Common myeloid progenitor, CD34-positive (primary cell): ENCODE data around the gene ADGRV1.

Experiments
- CTCF ChIA-PET: fragments of 350-600 bp; sonication (Branson Sonifier 250); formaldehyde crosslinking; loops from one replicate; lab custom pipeline; 2021; ENCODE audit warnings: antibody characterized with exemption; lab: Charles Lee
- POLR2A ChIA-PET: fragments of 350-600 bp; sonication (Branson Sonifier 250); formaldehyde crosslinking; loops from one replicate; lab custom pipeline; 2021; ENCODE audit warnings: antibody characterized with exemption; lab: Charles Lee
- DNase-seq, 3 donors: peaks; one replicate each; pipeline versions ENCODE4 v3.0.0 to v3.0.0-alpha.2; 2013
- H3K27ac ChIP-seq, 2 experiments: 1 replicate in 1 of 2; 2 replicates in 1 of 2; pipeline ENCODE4 v1.7.0; 2013; ENCODE audit warnings: inconsistent platforms in 2 of 2, low read length in 2 of 2, mild to moderate bottlenecking in 2 of 2, low read depth in 1 of 2, moderate library complexity in 1 of 2; ENCODE audit not compliant: severe bottlenecking in 2 of 2, insufficient read depth in 1 of 2, poor library complexity in 1 of 2
- H3K27me3 ChIP-seq, 5 experiments: replicated peaks in 2 of 5; 1 replicate in 3 of 5; 2 replicates in 2 of 5; pipeline versions ENCODE4 v1.6.1 to v1.7.0; 2013; ENCODE audit warnings: low read length in 4 of 5, mild to moderate bottlenecking in 2 of 5, moderate library complexity in 2 of 5, inconsistent platforms in 1 of 5; ENCODE audit not compliant: insufficient read depth in 5 of 5, control insufficient read depth in 4 of 5
- H3K36me3 ChIP-seq, 4 experiments: 1 replicate in 2 of 4; 2 replicates in 2 of 4; pipeline versions ENCODE4 v1.6.1 to v1.7.0; 2013; ENCODE audit warnings: low read length in 3 of 4, control low read depth in 1 of 4, mild to moderate bottlenecking in 1 of 4; ENCODE audit not compliant: control insufficient read depth in 4 of 4, insufficient read depth in 4 of 4
- H3K4me1 ChIP-seq, 4 experiments: 1 replicate in 3 of 4; 2 replicates in 1 of 4; pipeline versions ENCODE4 v1.6.1 to v1.7.1; 2013; ENCODE audit warnings: low read length in 3 of 4, mild to moderate bottlenecking in 3 of 4, control low read depth in 1 of 4, inconsistent platforms in 1 of 4, moderate library complexity in 1 of 4; ENCODE audit not compliant: control insufficient read depth in 4 of 4, insufficient read depth in 4 of 4; ENCODE audit errors: control extremely low read depth in 1 of 4
- H3K4me3 ChIP-seq, 7 experiments: 1 replicate in 4 of 7; 2 replicates in 3 of 7; pipeline versions ENCODE4 v1.5.1 to v1.7.0; 2013; ENCODE audit warnings: mild to moderate bottlenecking in 7 of 7, low read length in 6 of 7, moderate library complexity in 6 of 7, inconsistent platforms in 2 of 7, low read depth in 2 of 7, control low read depth in 1 of 7; ENCODE audit not compliant: insufficient read depth in 4 of 7, control insufficient read depth in 1 of 7; ENCODE audit errors: extremely low read depth in 1 of 7
- H3K9me3 ChIP-seq, 5 experiments: 1 replicate in 4 of 5; 2 replicates in 1 of 5; pipeline versions ENCODE4 v1.6.1 to v1.7.1; 2013; ENCODE audit warnings: low read length in 4 of 5, mild to moderate bottlenecking in 2 of 5, inconsistent platforms in 1 of 5, low read depth in 1 of 5, moderate library complexity in 1 of 5; ENCODE audit not compliant: control insufficient read depth in 4 of 5, insufficient read depth in 2 of 5; ENCODE audit errors: control extremely low read depth in 1 of 5
- WGBS: methylation state at CpG from one replicate; pipeline ENCODE4 v1.1.5; 2013; ENCODE audit not compliant: insufficient coverage; 5-methylcytosine and 5-hydroxymethylcytosine counted together

The ADGRV1 gene

DNA sequence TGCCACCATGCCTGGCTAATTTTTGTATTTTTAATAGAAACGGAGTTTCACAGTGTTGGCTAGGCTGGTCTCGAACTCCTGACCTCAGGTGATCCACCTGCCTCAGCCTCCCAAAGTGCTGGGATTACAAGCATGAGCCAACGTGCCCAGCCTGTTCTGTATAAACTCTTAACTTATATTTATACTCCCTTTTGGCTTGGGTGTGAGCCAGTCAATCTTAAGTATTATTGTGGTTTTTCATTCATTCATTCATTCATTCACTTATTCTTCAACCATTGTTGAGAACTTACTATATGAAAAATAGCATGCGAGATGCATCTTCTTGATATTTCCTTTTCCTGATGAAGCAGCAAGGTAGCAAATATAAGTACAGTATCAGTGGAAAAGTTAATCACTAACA, 132.9 kb downstream of the ADGRV1 start:
- Histone ChIP-seq H3K36me3 (no peaks in the 10 kb centered on the region), H3K9me3 (no peaks in the 10 kb centered on the region), H3K4me1 (peaks cover 2 to 12% (median 6%) of the 10 kb centered on the region in 4 experiments), H3K4me3 (no peak overlapping the region), H3K27me3 (no peaks in the 10 kb centered on the region), H3K27ac (no peak overlapping the region)
- DNase-seq = no peak
- ChIA-PET POLR2A (no interaction called here), CTCF (interaction anchor here (0.7 kb wide), 1 partner anchor 272 kb away, joined by 3 read pairs; no protein-coding TSS in a partner anchor)
- WGBS = 100% methylated on average over 2 of the region's 4 CpGs

DNA sequence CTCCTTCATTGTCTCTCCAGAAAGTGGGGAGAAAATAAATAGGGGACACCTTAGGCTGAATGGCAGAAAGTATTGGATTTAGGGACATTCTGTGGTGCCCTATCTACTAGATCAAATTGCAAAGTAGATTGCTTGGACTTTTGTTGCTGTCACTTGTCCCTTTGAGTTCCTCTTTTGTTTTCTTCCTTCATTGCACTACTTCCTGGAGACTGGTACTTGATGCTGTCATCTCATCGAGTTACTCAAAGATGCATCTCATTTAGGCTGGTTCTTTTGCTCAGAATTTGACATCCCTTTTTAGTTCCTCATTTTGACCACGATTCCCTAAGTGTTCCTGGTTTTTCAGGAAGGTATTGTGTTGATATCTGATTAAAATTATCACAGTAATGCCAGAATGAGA, 137.6 kb downstream of the ADGRV1 start:
- ChIA-PET CTCF (no interaction called here), POLR2A (no interaction called here)
- peaks cover 0 to 4% (median 2%) of the 10 kb centered on the region in 4 experiments for H3K4me1 ChIP-seq
- 0% methylated on average over 2 of the region's 2 CpGs for WGBS
- no peaks in the 10 kb centered on the region for H3K36me3 ChIP-seq
- peak; percentile 11 to 68 (median 55) for DNase-seq
- H3K4me3 ChIP-seq = no peak overlapping the region
- no peak overlapping the region for H3K27ac ChIP-seq
- no peaks in the 10 kb centered on the region for H3K9me3 ChIP-seq
- no peaks in the 10 kb centered on the region for H3K27me3 ChIP-seq

DNA sequence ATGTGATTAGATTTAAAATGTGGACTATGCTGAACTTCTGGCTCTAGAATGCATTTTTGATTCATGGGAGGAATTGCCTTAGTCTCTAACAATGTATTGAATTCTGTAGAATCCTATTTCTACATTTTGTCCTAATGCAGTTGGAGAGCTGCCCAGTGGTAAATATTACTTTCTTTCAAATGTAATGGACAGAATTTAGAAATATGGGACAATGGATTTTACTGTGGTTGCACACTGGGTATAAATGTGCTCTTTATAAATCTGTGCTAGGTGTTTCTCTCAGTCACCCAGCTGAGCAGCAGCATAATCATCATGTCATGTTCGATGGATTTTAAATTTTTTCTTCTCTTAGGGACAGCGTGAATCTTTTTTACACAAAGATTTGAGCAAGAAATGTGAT, 141.7 kb downstream of the ADGRV1 start:
- Histone ChIP-seq H3K27ac (no peak overlapping the region), H3K4me1 (peaks cover 0 to 4% (median 2%) of the 10 kb centered on the region in 4 experiments), H3K4me3 (no peak overlapping the region), H3K36me3 (no peaks in the 10 kb centered on the region), H3K9me3 (no peaks in the 10 kb centered on the region), H3K27me3 (no peaks in the 10 kb centered on the region)
- POLR2A ChIA-PET = no interaction called here
- no CpG with 5 or more reads among the region's 2 CpGs for WGBS
- no peak for DNase-seq
- CTCF ChIA-PET = no interaction called here

DNA sequence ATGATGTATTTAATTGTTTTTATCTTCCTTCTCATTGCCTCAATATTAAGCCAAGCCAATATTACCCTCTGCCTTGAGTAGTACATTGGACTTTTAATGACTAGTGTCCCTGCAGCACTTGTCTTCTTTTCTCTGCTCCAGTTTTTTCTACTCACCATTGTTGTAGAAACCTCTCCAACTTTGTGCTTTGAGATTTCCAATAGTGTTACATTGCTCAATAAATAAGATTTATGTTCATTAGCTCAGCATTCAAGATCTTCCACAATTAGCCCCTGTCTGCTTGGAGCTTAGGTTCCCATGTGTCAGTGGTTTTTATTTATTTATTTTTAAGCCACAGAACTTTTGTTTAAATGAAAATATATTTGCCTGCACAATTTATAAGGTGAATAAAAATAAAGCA, 145.3 kb downstream of the ADGRV1 start:
- CTCF ChIA-PET = no interaction called here
- H3K9me3 ChIP-seq = no peaks in the 10 kb centered on the region
- no peaks in the 10 kb centered on the region for H3K36me3 ChIP-seq
- POLR2A ChIA-PET = no interaction called here
- H3K4me1 ChIP-seq = no peaks in the 10 kb centered on the region
- no peaks in the 10 kb centered on the region for H3K27me3 ChIP-seq
- H3K4me3 ChIP-seq = no peak overlapping the region
- no peak overlapping the region for H3K27ac ChIP-seq
- no peak for DNase-seq

DNA sequence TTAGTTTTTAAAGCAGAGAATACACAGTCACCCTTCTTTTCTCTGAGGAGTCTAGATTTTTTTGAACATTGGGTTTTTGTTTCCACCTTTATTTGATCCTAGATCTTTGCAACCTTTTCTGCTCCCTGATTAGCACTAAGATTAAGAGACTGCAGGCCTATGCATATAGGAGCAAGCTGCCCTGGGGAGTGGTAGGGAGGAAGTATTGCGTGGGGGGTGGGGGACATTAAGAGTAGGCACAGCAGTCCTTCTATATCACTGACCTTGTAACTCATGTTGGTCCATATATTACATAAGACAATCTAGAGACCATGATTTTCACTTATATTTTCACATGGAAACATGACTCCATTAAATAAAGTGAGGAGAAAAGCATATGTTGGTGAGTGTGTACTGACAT, 149.1 kb downstream of the ADGRV1 start:
- Histone ChIP-seq H3K9me3 (no peaks in the 10 kb centered on the region), H3K4me3 (no peak overlapping the region), H3K4me1 (no peaks in the 10 kb centered on the region), H3K27me3 (no peaks in the 10 kb centered on the region), H3K36me3 (no peaks in the 10 kb centered on the region), H3K27ac (no peak overlapping the region)
- DNase-seq = no peak
- POLR2A ChIA-PET = interaction anchor here (0.7 kb wide), 1 partner anchor 67 kb away, joined by 3 read pairs; no protein-coding TSS in a partner anchor
- CTCF ChIA-PET = interaction anchor here (1.2 to 3.1 kb wide), 2 partner anchors 76 to 101 kb away, joined by 4 to 11 read pairs; no protein-coding TSS in a partner anchor
- WGBS = no CpG with 5 or more reads among the region's 1 CpG

DNA sequence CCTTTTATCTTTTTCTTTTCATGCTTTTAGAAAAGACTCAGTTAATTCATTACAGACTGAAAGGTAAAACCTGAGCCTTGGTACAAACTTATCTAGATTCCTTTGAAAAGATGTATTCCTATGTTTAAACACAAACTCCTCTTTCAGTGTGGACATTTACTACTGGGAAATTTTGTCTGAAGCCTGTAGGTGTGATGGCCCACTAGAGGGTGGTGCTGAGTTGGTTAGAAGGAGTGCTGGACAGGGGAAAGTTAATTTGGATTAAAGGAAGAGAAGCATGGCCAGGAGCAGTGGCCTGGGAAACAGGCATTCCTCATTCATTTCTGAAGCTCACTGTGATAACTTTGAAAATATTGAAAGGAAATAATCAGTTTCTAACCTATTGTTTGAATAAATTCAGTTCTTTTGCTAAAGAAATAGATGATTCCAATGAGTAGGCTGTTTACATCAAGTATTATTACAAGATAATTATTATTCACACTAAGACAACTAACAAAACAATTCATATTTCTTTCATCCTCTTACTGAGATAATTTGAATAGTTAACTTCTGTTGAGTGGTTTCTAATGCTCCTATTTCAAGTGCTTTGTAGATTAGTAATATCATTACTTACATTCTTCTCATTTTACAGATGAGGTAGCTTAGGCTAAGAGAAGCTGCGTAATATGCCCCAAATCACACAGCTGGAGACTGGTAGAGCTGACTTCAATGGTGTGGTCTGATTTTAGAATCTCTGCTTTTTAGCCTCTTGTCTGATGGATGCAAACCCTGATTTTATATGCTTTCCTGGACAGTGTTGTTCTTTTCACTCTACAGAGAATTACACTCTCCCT, 150.9 kb downstream of the ADGRV1 start:
- Histone ChIP-seq H3K9me3 (no peaks in the 10 kb centered on the region), H3K27me3 (no peaks in the 10 kb centered on the region), H3K27ac (no peak overlapping the region), H3K4me3 (no peak overlapping the region), H3K4me1 (no peaks in the 10 kb centered on the region), H3K36me3 (no peaks in the 10 kb centered on the region)
- CTCF ChIA-PET = interaction anchor here (0.9 to 3.1 kb wide), 7 partner anchors 18 to 299 kb away, joined by 3 to 11 read pairs (median 3); partner anchors contain the start of gene CETN3
- DNase-seq = peak; percentile 31 to 50 (median 39)
- no CpG with 5 or more reads among the region's 1 CpG for WGBS
- POLR2A ChIA-PET = no interaction called here

DNA sequence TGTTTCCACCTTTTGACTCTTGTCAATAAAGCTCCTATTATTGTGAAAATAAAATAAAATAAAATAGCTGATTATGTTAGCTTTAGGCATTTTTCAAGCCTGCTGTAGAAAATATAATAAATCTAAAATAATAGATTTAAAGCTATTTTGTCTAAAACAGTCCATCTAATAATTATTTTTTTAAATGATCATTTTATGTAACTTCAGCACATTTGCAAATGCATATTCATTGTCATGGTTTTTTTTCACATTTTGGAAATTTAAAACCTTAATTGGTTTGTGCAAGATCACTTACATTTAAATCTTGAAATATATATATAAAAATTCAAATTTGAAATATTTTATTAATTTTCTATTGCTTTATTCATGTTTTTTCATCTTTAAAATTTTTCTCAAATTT, 159.8 kb downstream of the ADGRV1 start:
- no peak for DNase-seq
- Histone ChIP-seq H3K4me3 (no peak overlapping the region), H3K27ac (no peak overlapping the region), H3K4me1 (no peaks in the 10 kb centered on the region), H3K27me3 (no peaks in the 10 kb centered on the region), H3K9me3 (no peaks in the 10 kb centered on the region), H3K36me3 (no peaks in the 10 kb centered on the region)
- ChIA-PET CTCF (no interaction called here), POLR2A (no interaction called here)
